MM.1S (cell line): ENCODE results near the gene GNG5.

Experiments
- EZH2 ChIP-seq: fragments of 300-600 bp; sonication (generic); optimal IDR thresholded peaks from 2 replicates; pipeline ENCODE3; 2017; ENCODE audit warnings: low read depth, mild to moderate bottlenecking, antibody characterized with exemption, low read length, mixed read lengths
- TF ChIP-seq, protein P1 (sequence below): fragments of 300-600 bp; sonication (generic); IDR thresholded peaks from 2 replicates; pipeline ENCODE4 v1.5.1; 2016; ENCODE audit warnings: antibody characterized with exemption, low read length, mixed read lengths

- TF ChIP-seq EZH2 = no peak
- TF ChIP-seq, protein P1, sequence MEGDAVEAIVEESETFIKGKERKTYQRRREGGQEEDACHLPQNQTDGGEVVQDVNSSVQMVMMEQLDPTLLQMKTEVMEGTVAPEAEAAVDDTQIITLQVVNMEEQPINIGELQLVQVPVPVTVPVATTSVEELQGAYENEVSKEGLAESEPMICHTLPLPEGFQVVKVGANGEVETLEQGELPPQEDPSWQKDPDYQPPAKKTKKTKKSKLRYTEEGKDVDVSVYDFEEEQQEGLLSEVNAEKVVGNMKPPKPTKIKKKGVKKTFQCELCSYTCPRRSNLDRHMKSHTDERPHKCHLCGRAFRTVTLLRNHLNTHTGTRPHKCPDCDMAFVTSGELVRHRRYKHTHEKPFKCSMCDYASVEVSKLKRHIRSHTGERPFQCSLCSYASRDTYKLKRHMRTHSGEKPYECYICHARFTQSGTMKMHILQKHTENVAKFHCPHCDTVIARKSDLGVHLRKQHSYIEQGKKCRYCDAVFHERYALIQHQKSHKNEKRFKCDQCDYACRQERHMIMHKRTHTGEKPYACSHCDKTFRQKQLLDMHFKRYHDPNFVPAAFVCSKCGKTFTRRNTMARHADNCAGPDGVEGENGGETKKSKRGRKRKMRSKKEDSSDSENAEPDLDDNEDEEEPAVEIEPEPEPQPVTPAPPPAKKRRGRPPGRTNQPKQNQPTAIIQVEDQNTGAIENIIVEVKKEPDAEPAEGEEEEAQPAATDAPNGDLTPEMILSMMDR = no peak
Observed at GRCh38 chr1:84462118-84462517, 44.3 kb downstream of the GNG5 start.
